SK-N-SH (cell line): ENCODE measurements around the gene UBTD1.

Experiments used
- CTCF ChIP-seq: fragments of 200-600 bp; sonication (generic); IDR thresholded peaks from 2 replicates; pipeline ENCODE4 v1.6.1; 2017; ENCODE audit warnings: antibody characterized with exemption, mild to moderate bottlenecking, moderate library complexity
- POLR2AphosphoS5 ChIP-seq: IDR thresholded peaks from 2 replicates; pipeline ENCODE4 v1.6.1; 2012; ENCODE audit warnings: low read depth, low read length
- YY1 ChIP-seq: IDR thresholded peaks from 2 replicates; pipeline ENCODE4 v1.4.0; 2012; ENCODE audit warnings: low read depth, mild to moderate bottlenecking
- TF ChIP-seq, protein P1 (sequence below): IDR thresholded peaks from 2 replicates; pipeline ENCODE4 v1.6.1; 2012; ENCODE audit warnings: mild to moderate bottlenecking, low read depth, low read length, moderate library complexity
- TF ChIP-seq, protein P2 (sequence below): IDR thresholded peaks from 2 replicates; pipeline ENCODE4 v1.4.0; 2012; ENCODE audit warnings: low read depth

DNA sequence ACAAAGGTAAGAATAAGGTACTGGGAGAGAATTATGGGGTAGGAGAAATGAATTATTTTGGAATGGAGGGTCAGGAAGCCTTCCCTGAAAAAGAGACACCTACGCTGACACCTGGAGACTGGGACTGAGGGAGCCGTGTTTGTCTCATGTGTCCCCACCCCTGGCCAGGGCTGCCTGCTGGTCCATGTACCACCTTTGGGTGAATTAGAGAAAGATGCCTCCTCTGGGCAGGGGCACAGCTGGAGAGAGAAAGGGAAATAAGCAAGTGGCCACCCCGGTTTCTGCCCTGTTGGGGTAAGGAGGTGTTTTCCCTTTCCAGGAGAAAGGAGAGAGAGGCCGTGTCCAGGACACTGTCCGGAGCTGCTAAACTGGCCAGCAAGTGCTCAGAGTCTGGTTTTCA is 21.8 kb downstream of the UBTD1 start:
- TF ChIP-seq CTCF (no peak), YY1 (no peak), POLR2AphosphoS5 (no peak)
- TF ChIP-seq, protein P1, sequence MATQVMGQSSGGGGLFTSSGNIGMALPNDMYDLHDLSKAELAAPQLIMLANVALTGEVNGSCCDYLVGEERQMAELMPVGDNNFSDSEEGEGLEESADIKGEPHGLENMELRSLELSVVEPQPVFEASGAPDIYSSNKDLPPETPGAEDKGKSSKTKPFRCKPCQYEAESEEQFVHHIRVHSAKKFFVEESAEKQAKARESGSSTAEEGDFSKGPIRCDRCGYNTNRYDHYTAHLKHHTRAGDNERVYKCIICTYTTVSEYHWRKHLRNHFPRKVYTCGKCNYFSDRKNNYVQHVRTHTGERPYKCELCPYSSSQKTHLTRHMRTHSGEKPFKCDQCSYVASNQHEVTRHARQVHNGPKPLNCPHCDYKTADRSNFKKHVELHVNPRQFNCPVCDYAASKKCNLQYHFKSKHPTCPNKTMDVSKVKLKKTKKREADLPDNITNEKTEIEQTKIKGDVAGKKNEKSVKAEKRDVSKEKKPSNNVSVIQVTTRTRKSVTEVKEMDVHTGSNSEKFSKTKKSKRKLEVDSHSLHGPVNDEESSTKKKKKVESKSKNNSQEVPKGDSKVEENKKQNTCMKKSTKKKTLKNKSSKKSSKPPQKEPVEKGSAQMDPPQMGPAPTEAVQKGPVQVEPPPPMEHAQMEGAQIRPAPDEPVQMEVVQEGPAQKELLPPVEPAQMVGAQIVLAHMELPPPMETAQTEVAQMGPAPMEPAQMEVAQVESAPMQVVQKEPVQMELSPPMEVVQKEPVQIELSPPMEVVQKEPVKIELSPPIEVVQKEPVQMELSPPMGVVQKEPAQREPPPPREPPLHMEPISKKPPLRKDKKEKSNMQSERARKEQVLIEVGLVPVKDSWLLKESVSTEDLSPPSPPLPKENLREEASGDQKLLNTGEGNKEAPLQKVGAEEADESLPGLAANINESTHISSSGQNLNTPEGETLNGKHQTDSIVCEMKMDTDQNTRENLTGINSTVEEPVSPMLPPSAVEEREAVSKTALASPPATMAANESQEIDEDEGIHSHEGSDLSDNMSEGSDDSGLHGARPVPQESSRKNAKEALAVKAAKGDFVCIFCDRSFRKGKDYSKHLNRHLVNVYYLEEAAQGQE = no peak
- TF ChIP-seq, protein P2, sequence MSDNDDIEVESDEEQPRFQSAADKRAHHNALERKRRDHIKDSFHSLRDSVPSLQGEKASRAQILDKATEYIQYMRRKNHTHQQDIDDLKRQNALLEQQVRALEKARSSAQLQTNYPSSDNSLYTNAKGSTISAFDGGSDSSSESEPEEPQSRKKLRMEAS = no peak
